Lower leg skin (tissue), 4 donors: ENCODE measurements around the gene NPAS1. TPM values are rescaled to one million over a fixed set of nuclear protein-coding genes. Genes with fewer than 3 reads are reported as not detected.

Experiments
- DNase-seq, 2 donors: peaks; one replicate each; pipeline ENCODE4 v3.0.0-alpha.2; 2019; ENCODE audit warnings: low spot score in 2 of 2
- H3K4me3 ChIP-seq: fragments of 200-600 bp; sonication (generic); 2 replicates; pipeline ENCODE4 v1.5.1; 2017; ENCODE audit warnings: mild to moderate bottlenecking, low read depth; ENCODE audit not compliant: poor library complexity, severe bottlenecking
- POLR2A ChIP-seq, 2 donors: fragments of 450-650 bp; IDR thresholded peaks; one replicate each; pipeline ENCODE4 v1.6.1; 2016 to 2017; ENCODE audit warnings: antibody characterized with exemption in 2 of 2, mild to moderate bottlenecking in 1 of 2, moderate library complexity in 1 of 2
- WGBS, 2 donors: methylation state at CpG; one replicate each; pipeline ENCODE4 v1.1.5; 2018; 5-methylcytosine and 5-hydroxymethylcytosine counted together
- intact Hi-C: fragments of 100-400 bp; cut with DNase I; formaldehyde crosslinking; loops from one replicate; pipeline ENCODE4 v1.15.0; 2023; ENCODE audit warnings: low total_unique reads
- total RNA-seq, 4 donors: library from RNA; depleted of rRNA; stranded (reverse); fragments of >200 nt; gene quantifications; one replicate each; pipeline ENCODE4 v1.1.0, GENCODE V29; 2016
- TF ChIP-seq, protein P1 (sequence below), 3 donors: fragments of 450-650 bp; IDR thresholded peaks; one replicate each; pipeline ENCODE4 v1.5.1; 2016; ENCODE audit warnings: antibody characterized with exemption in 3 of 3, mild to moderate bottlenecking in 3 of 3, moderate library complexity in 2 of 3

NPAS1 gene
- total RNA-seq, 4 donors from 2014 or later: 5.7 to 24.3 (median 12.6) TPM

DNA sequence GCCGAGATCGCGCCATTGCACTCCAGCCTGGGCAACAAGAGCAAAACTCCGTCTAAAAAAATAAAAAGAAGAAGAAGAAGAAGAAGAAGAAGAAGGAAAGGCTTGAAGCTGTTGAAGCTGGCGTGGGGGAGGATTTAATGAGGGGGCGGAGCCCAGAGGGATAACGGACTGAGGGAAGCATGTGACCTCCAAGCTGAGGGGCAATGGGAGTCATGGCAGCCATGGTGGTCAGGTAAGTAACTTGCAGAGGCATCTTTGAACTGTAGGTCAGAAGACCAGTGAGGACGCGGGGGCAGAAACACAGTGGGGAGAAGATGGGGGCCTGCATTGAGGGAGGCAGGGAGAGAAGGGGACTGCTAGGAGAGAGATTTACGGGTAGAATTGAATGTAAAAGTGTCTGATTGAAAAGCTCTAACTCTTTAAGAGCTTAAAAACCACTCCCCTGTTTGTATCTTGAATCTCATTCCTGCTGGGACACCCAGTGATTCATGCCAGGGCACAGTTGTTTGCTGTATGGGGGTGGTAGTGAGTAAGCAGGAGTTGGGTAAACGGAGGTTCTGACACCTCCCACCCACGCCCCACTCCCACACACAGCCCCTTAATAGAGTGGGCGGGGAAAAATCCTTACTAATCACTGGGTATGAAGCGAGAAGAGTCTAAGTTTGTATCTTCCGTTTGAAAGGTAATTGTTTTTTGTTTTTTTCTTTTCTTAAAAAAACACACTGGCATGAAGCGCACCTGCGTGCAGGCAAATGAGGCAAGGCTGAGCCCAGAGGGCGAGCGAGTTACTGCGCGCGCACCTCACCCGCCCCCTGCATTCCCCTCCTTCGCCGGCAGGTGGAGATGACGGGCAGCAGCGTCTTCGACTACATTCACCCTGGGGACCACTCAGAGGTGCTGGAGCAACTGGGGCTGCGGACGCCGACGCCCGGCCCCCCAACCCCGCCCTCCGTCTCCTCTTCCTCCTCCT lies 15.8 kb downstream of the NPAS1 start:
- TF ChIP-seq, protein P1, sequence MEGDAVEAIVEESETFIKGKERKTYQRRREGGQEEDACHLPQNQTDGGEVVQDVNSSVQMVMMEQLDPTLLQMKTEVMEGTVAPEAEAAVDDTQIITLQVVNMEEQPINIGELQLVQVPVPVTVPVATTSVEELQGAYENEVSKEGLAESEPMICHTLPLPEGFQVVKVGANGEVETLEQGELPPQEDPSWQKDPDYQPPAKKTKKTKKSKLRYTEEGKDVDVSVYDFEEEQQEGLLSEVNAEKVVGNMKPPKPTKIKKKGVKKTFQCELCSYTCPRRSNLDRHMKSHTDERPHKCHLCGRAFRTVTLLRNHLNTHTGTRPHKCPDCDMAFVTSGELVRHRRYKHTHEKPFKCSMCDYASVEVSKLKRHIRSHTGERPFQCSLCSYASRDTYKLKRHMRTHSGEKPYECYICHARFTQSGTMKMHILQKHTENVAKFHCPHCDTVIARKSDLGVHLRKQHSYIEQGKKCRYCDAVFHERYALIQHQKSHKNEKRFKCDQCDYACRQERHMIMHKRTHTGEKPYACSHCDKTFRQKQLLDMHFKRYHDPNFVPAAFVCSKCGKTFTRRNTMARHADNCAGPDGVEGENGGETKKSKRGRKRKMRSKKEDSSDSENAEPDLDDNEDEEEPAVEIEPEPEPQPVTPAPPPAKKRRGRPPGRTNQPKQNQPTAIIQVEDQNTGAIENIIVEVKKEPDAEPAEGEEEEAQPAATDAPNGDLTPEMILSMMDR (IDR thresholded peaks at IDR 0.05): peak in 2 of 3 donors; percentile 46 to 87
- TF ChIP-seq POLR2A (IDR thresholded peaks at IDR 0.05): no peak
- WGBS, 2 donors: 5 to 7% methylated on average over 35 of the region's 35 CpGs
- DNase-seq: peak; percentile 83 to 97
- intact Hi-C loops: no loop called here
- H3K4me3 ChIP-seq: no peak overlapping the region

DNA sequence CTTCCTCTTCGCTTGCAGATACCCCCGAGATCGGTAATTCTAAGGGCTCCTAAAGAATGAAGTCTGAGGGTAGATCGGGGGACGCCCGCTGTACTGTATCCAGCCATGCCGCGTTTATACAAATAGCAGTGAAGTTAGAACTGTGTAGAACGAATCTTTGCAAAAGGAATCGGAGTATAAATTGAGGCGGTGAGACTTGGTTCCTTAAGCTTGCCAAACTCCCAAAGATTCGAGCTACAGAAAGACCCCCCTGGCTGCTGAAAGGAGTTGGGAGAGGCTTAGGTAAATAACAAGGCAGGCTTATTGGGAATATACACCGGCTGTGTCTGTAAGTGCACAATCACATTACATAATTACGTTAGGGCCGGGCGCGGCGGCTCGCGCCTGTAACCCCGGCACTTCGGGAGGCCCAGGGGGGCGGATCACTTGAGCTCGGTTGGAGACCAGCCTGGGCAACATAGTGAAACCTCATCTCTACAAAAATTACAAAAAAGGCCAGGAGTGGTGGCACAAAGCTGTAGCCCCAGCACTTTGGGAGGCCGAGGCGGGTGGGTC lies 16.5 kb downstream of the NPAS1 start:
- intact Hi-C loops: no loop called here
- DNase-seq: no peak
- TF ChIP-seq, protein P1 (IDR thresholded peaks at IDR 0.05): no peak
- TF ChIP-seq POLR2A (IDR thresholded peaks at IDR 0.05): no peak
- 7 to 9% methylated on average over 26 of the region's 26 CpGs for WGBS, 2 donors
- no peak overlapping the region for H3K4me3 ChIP-seq

DNA sequence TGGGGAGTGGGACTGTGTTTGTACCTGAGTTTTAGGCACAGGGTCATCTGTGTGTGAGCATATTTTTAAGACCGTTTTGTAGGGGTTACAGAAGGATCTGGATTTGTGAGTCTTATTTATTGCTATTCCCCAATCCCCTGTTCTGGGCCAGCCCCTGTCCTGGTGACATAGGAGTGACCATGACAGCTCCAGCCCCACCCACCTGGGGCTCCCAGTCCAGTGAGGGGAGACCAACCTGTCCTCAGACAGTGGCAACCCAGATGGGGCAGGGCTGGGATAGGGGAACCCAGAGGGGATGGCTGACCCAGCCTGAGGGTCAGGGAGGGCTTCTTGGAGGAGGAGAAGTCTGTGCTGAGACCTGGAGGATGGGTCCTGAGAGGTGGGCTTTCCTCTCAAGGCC lies 18.1 kb downstream of the NPAS1 start:
- H3K4me3 ChIP-seq: no peak overlapping the region
- TF ChIP-seq, protein P1 (IDR thresholded peaks at IDR 0.05): no peak
- TF ChIP-seq POLR2A (IDR thresholded peaks at IDR 0.05): no peak
- intact Hi-C loops: no loop called here
- no peak for DNase-seq
- WGBS, 2 donors: 70 to 74% methylated on average over 1 of the region's 1 CpG

DNA sequence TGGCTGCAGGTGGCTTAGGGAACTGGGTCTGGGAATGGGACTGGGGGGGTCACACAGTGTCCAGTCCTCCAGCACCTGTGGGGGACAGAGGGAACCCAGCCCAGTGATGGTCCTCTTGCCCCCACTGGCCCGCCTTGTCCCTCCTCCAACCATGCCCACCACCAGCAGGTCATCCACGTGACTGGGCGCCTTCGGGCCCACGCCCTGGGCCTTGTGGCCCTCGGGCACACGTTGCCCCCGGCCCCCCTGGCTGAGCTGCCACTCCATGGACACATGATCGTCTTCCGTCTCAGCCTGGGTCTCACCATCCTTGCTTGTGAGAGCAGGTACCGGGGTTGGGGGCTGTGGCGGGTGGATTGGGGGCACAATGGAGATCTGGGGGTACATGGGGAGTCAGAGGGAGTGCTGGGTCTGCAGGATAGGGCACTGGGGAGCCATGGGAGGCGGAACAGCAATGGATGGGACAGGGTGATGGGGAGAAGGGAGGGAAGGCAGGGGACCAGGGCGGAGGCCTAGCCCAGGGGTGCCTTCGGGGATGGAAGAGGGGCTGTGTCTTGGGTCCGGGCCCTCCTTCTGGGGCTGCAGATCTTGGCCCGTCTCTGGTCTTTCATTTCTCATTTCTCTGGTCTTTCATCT lies 19.7 kb downstream of the NPAS1 start:
- DNase-seq: no peak
- H3K4me3 ChIP-seq: no peak overlapping the region
- TF ChIP-seq POLR2A (IDR thresholded peaks at IDR 0.05): no peak
- TF ChIP-seq, protein P1 (IDR thresholded peaks at IDR 0.05): no peak
- intact Hi-C loops: no loop called here
- whole genome bisulfite sequencing, 2 donors: 88 to 90% methylated on average over 16 to 17 of the region's 17 CpGs

DNA sequence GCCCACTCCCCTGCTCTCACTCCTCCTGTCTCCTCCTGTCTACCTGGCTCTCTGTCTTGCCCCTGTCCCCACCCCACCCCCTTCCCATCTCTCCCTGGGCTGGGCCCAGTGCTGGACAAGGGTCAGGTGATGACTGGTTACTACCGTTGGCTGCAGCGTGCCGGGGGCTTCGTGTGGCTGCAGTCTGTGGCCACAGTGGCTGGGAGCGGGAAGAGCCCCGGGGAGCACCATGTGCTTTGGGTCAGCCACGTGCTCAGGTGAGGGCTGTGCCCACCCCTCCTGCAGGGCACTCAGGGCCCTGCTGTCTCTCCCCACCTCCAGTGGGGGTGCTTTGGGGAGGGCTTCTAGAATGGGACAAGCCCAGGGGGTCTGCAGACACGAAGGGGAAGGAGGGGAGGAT lies 21.2 kb downstream of the NPAS1 start:
- intact Hi-C loops: no loop called here
- no peak for TF ChIP-seq POLR2A (IDR thresholded peaks at IDR 0.05)
- TF ChIP-seq, protein P1 (IDR thresholded peaks at IDR 0.05): no peak
- 77 to 80% methylated on average over 8 of the region's 8 CpGs for WGBS, 2 donors
- DNase-seq: no peak
- H3K4me3 ChIP-seq: no peak overlapping the region
